ENCODE measurements around the gene NHLRC3. TPM values are rescaled to one million over a fixed set of nuclear protein-coding genes. Genes with fewer than 3 reads are reported as not detected.
"Not testable (repeated sequence)": the region's sequence is repeated elsewhere in the genome, so short reads cannot be mapped to it uniquely, and the experiment has no call there.

The NHLRC3 gene
- polyA plus RNA-seq, 4 donors, result 32.7 to 81.5 (median 52.9) TPM

DNA sequence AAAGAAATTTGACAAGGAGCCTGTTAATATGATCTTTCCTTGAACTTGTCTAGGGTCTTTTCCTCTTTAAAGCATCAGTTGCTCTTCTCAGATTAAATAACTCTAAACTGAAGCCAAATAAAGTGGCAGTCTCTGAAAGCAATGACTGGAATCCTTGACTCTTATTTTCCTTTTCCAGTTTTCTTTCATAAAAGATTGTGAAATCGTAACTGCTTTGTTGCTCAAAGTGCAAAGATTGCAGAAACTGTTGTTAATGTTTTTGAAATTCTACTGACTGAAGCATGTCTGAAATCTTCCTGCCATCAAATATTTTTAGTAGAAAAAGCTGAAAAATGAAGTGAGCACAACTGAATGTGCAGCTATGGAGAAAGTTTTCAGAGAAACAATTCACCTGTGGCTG, 1.9 kb downstream of the NHLRC3 start:
- DNase-seq (ENCODE audit: low read depth in 4 of 4, low spot score in 2 of 4), result no peak

DNA sequence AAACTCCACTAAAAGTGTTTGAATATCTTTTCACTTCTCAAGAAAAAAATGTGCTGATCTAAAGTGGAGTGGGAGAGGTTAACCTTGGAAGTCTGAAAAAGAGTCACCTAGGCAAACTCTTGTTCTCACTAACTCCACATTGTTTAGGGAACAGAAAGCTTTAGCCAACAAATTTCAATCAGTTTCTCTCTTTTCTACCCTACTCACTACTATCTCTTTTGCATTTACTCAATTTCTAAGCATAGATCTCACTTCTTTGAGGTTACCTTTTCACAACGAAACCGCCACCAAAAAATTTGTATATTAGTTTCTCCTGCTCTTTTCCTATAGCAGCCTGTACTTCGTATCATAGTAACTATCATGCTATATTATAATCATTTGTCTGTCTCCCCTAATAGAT, 6.3 kb downstream of the NHLRC3 start:
- DNase-seq (ENCODE audit: low read depth in 4 of 4, low spot score in 2 of 4), result no peak

DNA sequence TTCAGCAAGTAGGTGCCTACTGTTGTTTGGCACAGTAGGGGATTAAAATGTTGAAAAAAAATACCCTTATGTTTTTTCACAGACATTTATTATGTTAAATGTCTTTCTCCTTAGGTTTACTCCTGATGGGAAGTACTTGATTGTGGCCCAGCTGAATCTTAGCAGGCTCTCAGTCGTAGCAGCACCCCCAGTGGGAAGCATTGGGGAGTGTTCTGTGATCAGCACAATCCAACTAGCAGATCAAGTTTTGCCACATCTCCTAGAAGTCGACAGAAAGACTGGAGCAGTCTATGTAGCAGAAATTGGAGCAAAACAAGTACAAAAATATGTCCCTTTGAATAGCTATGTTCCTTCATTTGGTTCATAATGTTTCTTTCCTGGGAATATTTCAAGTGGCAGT, 9.3 kb downstream of the NHLRC3 start:
- no peak for DNase-seq (ENCODE audit: low read depth in 4 of 4, low spot score in 2 of 4)

DNA sequence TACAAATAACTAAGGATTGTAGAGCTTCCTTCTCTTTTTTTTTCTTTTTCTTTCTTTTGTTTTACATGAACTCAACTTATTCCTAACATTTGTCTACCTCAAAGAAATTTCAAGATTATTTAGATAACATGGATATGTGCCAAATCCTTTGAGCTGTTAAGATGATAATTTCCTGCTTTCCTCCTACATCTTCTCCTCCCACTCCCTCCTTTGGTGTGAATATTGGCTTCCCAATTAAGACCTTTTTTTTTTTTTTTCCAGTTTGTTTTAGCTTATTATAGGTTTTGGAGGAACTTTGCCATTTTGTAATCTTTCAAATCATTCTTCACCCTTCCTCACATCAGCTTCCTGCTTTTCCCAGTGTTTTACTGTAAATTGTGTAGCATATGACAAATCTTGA, 10.6 kb downstream of the NHLRC3 start:
- DNase-seq (ENCODE audit: low read depth in 4 of 4, low spot score in 2 of 4), result no peak

DNA sequence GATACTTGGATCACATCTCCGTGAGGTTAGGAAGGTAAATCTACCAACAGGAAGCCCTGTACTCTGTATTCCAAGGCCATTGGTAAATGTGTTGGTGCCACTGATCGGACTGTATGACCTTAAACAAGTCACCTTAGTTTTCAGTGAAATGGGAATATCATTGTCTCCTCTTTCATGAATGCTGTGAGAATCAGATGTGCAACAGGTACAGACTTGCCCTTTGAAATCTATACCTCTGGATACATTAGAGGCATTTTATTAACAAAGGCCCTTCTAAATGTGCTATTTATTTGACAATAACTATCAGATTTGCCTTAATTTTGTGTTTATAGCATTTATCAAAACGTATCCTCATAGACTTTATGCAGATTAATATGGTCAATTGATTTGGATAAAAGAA, 11.0 kb downstream of the NHLRC3 start:
- no peak for DNase-seq (ENCODE audit: low read depth in 4 of 4, low spot score in 2 of 4)

DNA sequence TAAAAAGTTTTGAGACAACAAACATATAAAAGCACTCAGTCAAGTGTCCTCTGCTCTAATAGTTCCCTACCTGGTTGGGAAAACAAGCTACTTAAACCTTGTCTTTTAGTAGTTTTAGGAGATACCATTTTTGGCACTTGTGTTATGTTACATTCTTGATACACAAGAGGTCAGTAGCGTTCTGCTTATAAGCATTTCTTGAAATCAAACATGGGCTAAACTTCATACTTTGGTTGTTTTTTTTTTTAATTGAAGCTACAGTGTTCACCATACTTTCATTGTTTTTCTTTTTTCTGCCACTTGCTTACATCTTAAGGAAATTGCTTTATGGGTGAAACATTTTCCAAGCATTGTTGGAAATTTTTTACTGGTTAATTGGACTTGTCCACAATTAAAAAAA, 12.9 kb downstream of the NHLRC3 start:
- no peak for DNase-seq (ENCODE audit: low read depth in 4 of 4, low spot score in 2 of 4)

DNA sequence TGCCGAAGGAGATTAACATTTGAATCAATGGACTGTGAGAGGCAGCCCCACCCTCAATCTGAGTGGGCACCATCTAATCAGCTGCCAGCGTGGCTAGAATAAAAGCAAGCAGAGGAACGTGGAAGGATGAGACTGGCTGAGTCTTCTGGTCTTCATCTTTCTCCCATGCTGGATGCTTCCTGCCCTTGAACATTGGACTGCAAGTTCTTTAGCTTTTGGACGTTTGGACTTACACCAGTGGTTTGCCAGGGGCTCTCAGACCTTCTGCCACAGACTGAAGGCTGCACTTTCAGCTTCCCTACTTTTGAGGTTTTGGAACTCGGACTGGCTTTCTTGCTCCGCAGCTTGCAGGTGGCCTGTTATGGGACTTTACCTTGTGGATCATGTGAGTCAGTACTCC, 14.7 kb downstream of the NHLRC3 start:
- no peak for DNase-seq (ENCODE audit: low read depth in 4 of 4, low spot score in 2 of 4)

DNA sequence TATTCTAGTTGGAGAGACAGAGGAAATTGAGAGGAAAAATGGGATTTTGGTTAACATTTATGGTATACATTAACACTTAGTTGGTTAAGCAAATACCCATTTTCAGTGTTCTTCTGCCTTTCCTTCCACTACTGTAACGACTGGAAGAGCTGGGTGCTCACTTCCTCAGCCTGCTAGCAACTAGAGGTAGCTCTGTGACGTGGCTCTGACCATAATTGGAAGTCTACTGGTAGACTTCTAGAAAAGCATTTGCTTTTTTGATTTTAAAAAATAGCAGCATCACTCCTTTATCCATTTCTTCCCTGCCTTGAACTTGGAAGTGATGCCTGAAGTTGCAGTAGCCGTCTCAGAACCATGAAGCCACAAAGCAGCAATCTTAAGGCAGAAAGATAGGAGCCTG, 15.9 kb downstream of the NHLRC3 start:
- DNase-seq (ENCODE audit: low read depth in 4 of 4, low spot score in 2 of 4), result no peak

DNA sequence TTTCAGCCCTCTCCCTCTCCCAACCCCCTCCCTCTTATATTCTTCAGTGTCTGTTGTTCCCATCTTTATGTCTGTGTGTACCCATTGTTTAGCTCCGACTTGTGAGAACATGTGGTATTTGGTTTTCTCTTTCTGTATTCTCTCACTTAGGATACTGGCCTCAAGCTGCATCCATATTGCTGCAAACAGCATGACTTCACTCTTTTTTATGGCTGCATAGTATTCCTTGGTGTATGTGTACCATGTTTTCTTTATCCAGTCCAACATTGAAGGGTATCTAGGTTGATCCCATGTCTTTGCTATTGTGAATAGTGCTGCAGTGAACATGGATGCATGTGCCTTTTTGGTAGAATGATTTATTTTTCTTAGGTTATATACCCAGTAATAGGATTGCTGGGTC, 17.8 kb downstream of the NHLRC3 start:
- no peak for DNase-seq (ENCODE audit: low read depth in 4 of 4, low spot score in 2 of 4)

DNA sequence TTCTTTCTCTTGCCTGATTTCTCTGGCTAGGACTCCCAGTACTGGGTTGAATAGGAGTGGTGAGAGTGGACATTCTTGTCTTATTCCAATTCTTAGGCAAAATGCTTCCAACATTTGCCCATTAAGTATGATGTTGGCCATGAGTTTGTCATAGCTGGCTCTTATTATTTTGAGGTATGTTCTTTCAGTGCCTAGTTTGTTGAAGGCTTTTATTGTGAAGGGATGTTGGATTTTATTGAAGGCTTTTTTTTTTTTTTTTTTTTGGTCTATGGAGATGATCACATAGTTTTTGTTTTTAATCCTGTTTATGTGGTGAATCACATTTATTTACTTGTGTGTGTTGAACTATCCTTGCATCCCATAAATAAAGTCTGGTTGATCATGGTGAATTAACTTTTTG, 19.8 kb downstream of the NHLRC3 start:
- no peak for DNase-seq (ENCODE audit: low read depth in 4 of 4, low spot score in 2 of 4)

DNA sequence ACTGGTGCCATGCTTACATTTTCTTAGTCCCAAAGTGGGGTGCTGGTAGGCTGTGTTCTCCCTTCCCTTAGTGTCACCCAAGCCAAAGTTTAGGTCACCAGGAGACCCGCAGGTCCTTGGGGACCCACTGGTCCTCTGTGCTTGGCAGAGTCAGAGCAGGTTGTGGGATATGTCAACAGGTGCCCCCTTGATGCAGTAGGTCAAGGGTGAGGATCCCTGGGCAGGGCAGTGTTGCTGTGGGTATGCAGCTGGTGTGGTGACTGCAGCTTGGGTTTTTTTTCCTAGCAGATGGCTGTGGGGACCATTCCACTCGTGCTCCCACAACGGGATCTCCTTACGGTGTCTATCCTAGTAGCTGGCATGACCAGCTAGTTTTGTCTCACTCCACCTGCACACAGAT, 23.7 kb downstream of the NHLRC3 start:
- DNase-seq (ENCODE audit: low read depth in 4 of 4, low spot score in 2 of 4), result no peak

DNA sequence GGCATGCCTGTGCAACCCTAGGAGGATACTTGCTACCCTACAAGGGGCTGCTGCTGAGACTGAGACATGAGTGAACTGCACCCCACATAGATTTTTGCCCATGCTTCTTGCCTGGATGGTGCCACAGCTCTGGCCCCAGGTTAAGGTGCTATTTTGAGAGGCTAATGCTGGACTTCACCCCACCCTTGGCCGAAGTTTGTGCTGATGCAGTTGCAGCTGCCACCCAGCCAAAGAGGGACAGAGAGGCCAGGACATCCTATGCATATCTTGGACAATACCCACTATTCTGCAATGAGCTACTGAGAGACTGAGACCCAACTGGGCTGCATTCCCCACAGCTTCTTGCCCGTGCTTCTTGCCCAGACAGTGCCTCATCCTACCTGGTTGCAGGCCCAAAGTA, 34.6 kb downstream of the NHLRC3 start:
- no peak for DNase-seq (ENCODE audit: low read depth in 4 of 4, low spot score in 2 of 4)

DNA sequence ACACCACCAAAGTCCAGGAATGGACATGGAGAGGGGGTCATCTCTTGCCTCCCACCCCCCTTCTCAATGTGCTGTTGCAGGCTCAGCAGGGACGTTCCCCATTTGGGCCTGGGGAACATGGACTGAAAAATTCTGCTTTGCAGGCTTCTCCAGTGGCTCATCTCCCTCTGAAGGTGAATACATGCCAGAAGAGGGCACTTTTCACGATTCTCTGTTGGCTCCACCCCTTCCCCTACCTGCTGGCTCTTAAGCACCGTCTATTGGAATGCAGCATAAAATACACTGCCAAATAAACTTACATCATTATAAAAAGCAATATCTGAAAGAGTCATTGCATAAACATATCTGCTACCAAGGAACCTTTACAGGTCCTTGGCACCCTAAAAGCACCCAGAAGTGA, 35.7 kb downstream of the NHLRC3 start:
- no peak for DNase-seq (ENCODE audit: low read depth in 4 of 4, low spot score in 2 of 4)

DNA sequence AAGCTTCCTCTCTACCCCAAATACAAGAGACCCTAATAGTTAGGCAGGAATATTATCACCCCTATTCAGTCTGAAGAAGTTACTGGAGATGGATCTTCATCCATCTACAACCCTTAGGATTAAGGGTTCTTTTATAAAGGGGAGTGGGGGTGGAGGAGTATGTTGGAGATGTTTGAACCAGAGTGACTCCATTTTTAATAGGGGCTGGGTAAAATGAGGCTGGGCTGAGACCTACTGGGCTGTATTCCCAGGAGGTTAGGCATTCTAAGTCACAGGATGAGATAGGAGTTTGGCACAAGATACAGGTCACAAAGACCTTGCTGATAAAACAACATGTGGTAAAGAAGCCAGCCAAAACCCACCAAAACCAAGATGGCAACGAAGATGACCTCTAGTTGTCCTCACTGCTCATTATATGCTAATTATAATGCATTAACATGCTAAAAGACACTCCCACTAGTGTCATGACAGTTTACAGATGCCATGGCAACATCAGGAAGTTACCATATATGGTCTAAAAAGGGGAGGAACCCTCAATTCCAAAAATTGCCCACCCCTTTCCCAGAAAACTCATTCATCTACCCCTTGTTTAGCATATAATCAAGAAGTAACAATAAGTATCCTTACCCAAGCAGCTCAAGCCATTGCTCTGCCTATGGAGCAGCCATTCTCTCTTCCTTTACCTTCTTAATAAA, 48.1 kb downstream of the NHLRC3 start:
- not testable (repeated sequence) for DNase-seq (ENCODE audit: low read depth in 4 of 4, low spot score in 2 of 4)

DNA sequence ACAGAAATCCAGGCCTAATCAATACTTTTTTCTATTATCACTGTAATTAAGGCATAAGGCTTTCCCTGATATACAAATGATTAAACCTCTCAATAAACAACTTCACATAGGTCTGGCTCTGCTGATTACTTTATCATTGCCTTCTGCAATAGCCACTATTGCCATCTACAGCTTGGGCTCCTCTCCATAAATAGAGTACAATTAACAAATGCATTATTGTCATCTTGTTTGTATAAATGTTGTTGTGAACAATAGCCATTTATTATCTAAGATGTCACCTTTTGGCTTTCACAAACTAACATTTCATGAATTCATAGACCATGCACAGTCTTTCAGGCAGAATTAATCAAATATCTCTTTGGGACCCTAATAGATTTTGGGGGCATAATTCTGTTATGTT, 53.3 kb downstream of the NHLRC3 start:
- no peak for DNase-seq (ENCODE audit: low read depth in 4 of 4, low spot score in 2 of 4)

DNA sequence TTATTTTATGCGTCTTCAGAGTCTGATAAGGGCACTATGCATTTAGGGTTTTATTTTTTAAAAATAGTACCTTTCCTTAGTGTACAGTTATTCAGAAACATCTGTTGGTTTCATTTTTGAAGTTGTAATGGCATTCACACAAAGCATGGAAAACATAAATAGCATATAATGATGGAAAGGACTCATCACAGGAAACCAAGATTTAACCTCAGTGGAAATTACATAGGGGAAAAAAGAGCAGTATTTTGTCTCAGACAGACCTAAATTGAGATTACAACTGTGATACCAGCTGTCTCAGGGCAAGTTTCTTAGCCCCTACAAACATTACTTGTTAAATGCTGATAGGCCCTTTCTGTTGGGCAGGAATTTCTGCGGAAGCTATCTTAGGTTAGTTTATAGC, 57.2 kb downstream of the NHLRC3 start:
- no peak for DNase-seq (ENCODE audit: low read depth in 4 of 4, low spot score in 2 of 4)

DNA sequence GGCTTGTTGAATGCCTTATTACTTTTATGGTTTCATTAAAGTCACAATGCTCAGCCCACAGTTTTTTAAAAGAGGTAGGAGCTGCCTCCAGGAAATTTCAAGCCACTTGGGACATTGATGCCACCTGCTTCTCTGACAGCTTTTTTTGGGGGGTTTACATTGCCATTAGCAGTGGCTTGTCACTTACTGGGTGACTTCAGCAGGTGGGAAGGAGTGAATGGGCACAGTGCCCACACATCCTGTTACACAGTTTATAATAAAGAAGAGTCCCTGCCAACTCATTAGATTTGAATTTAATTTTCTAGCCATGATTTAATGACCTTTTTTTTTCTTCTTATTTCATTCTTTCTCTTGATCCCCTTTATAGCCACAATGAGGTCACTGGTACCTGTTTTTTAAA, 61.0 kb downstream of the NHLRC3 start:
- no peak for DNase-seq (ENCODE audit: low read depth in 4 of 4, low spot score in 2 of 4)

Other genes with a start within 250 kb of the NHLRC3 start
- under 1 TPM in 3 of 4 donors, not detected in 1; 0.06 to 0.08 (median 0.08) TPM for gene STOML3, start 47.6 kb upstream of the NHLRC3 start, polyA plus RNA-seq (ENCODE audit: insufficient read length in 4 of 4)
- gene PROSER1, start 367 bp upstream of the NHLRC3 start, polyA plus RNA-seq (ENCODE audit: insufficient read length in 4 of 4), result 10 to 100 TPM; 25.2 to 52.8 (median 35.4) TPM

All from left renal cortex interstitium (tissue), 4 donors.